GM23338 (cell line): ENCODE results near the gene SFRP2.

Experiments
- CREB1 ChIP-seq: fragments of 250-450 bp; sonication (Bioruptor Pico); IDR thresholded peaks from 2 replicates; pipeline ENCODE4 v1.5.0; 2020; ENCODE audit warnings: low read depth, mild to moderate bottlenecking, moderate library complexity
- EZH2 ChIP-seq: fragments of 200-600 bp; sonication (generic); IDR thresholded peaks from one replicate; pipeline ENCODE4 v1.8.0; 2017; ENCODE audit warnings: antibody characterized with exemption, mild to moderate bottlenecking, low read depth; ENCODE audit not compliant: unreplicated experiment
- POLR2AphosphoS5 ChIP-seq: IDR thresholded peaks from 2 replicates; pipeline ENCODE4 v1.6.1; 2016; ENCODE audit warnings: antibody characterized with exemption, low read depth
- TF ChIP-seq, protein P1 (sequence below), 2 experiments: fragments of 200-600 bp in 1 of 2; sonication (generic) in 1 of 2; conservative IDR thresholded peaks; 2 replicates each; pipeline versions ENCODE4 v1.5.1 to v1.6.1; 2016 to 2017; ENCODE audit warnings: antibody characterized with exemption in 2 of 2, low read depth in 2 of 2, mild to moderate bottlenecking in 2 of 2, moderate library complexity in 1 of 2
- TF ChIP-seq, protein P2 (sequence below): fragments of 250-450 bp; sonication (Bioruptor Pico); IDR thresholded peaks from 2 replicates; pipeline ENCODE4 v1.5.0; 2020; ENCODE audit warnings: mild to moderate bottlenecking, moderate library complexity
- TF ChIP-seq, protein P3 (sequence below): IDR thresholded peaks from 2 replicates; pipeline ENCODE4 v1.6.1; 2016; ENCODE audit warnings: antibody characterized with exemption

DNA sequence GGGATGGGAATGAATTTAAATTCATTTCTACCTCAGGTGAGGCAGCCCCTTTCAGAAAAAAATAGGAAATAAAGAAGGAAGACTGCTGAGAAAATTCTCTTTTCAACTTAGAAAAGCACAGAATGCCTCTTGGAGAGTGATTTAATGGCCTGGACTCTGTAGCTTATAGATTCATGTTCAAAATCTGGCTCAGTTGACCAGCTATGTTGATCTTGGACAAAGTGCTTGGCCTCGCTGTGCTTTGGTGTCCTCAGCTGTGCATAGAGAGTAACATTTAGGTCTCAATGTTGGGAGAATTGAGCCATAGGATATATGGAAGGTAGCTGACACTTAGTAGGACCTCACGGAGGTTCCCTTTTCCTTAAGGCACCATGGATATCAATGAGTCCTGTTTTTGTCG lies 49.7 kb upstream of the SFRP2 start:
- TF ChIP-seq, protein P1, sequence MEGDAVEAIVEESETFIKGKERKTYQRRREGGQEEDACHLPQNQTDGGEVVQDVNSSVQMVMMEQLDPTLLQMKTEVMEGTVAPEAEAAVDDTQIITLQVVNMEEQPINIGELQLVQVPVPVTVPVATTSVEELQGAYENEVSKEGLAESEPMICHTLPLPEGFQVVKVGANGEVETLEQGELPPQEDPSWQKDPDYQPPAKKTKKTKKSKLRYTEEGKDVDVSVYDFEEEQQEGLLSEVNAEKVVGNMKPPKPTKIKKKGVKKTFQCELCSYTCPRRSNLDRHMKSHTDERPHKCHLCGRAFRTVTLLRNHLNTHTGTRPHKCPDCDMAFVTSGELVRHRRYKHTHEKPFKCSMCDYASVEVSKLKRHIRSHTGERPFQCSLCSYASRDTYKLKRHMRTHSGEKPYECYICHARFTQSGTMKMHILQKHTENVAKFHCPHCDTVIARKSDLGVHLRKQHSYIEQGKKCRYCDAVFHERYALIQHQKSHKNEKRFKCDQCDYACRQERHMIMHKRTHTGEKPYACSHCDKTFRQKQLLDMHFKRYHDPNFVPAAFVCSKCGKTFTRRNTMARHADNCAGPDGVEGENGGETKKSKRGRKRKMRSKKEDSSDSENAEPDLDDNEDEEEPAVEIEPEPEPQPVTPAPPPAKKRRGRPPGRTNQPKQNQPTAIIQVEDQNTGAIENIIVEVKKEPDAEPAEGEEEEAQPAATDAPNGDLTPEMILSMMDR (conservative IDR thresholded peaks at IDR 0.05; ENCODE audit: low read depth in 2 of 2), result no peak
- TF ChIP-seq, protein P2, sequence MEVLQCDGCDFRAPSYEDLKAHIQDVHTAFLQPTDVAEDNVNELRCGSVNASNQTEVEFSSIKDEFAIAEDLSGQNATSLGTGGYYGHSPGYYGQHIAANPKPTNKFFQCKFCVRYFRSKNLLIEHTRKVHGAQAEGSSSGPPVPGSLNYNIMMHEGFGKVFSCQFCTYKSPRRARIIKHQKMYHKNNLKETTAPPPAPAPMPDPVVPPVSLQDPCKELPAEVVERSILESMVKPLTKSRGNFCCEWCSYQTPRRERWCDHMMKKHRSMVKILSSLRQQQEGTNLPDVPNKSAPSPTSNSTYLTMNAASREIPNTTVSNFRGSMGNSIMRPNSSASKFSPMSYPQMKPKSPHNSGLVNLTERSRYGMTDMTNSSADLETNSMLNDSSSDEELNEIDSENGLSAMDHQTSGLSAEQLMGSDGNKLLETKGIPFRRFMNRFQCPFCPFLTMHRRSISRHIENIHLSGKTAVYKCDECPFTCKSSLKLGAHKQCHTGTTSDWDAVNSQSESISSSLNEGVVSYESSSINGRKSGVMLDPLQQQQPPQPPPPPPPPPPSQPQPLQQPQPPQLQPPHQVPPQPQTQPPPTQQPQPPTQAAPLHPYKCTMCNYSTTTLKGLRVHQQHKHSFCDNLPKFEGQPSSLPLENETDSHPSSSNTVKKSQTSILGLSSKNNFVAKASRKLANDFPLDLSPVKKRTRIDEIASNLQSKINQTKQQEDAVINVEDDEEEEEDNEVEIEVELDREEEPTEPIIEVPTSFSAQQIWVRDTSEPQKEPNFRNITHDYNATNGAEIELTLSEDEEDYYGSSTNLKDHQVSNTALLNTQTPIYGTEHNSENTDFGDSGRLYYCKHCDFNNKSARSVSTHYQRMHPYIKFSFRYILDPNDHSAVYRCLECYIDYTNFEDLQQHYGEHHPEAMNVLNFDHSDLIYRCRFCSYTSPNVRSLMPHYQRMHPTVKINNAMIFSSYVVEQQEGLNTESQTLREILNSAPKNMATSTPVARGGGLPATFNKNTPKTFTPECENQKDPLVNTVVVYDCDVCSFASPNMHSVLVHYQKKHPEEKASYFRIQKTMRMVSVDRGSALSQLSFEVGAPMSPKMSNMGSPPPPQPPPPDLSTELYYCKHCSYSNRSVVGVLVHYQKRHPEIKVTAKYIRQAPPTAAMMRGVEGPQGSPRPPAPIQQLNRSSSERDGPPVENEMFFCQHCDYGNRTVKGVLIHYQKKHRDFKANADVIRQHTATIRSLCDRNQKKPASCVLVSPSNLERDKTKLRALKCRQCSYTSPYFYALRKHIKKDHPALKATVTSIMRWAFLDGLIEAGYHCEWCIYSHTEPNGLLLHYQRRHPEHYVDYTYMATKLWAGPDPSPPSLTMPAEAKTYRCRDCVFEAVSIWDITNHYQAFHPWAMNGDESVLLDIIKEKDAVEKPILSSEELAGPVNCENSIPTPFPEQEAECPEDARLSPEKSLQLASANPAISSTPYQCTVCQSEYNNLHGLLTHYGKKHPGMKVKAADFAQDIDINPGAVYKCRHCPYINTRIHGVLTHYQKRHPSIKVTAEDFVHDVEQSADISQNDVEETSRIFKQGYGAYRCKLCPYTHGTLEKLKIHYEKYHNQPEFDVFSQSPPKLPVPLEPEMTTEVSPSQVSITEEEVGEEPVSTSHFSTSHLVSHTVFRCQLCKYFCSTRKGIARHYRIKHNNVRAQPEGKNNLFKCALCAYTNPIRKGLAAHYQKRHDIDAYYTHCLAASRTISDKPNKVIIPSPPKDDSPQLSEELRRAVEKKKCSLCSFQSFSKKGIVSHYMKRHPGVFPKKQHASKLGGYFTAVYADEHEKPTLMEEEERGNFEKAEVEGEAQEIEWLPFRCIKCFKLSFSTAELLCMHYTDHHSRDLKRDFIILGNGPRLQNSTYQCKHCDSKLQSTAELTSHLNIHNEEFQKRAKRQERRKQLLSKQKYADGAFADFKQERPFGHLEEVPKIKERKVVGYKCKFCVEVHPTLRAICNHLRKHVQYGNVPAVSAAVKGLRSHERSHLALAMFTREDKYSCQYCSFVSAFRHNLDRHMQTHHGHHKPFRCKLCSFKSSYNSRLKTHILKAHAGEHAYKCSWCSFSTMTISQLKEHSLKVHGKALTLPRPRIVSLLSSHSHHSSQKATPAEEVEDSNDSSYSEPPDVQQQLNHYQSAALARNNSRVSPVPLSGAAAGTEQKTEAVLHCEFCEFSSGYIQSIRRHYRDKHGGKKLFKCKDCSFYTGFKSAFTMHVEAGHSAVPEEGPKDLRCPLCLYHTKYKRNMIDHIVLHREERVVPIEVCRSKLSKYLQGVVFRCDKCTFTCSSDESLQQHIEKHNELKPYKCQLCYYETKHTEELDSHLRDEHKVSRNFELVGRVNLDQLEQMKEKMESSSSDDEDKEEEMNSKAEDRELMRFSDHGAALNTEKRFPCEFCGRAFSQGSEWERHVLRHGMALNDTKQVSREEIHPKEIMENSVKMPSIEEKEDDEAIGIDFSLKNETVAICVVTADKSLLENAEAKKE, result no peak
- TF ChIP-seq CREB1, result no peak
- TF ChIP-seq POLR2AphosphoS5, result no peak
- TF ChIP-seq, protein P3, sequence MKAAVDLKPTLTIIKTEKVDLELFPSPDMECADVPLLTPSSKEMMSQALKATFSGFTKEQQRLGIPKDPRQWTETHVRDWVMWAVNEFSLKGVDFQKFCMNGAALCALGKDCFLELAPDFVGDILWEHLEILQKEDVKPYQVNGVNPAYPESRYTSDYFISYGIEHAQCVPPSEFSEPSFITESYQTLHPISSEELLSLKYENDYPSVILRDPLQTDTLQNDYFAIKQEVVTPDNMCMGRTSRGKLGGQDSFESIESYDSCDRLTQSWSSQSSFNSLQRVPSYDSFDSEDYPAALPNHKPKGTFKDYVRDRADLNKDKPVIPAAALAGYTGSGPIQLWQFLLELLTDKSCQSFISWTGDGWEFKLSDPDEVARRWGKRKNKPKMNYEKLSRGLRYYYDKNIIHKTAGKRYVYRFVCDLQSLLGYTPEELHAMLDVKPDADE, result no peak
- TF ChIP-seq EZH2, result no peak
